ENCODE results near the gene TOB1. TPM values are rescaled to one million over a fixed set of nuclear protein-coding genes. Genes with fewer than 3 reads are reported as not detected.
A peak's percentile ranks its signal among the peaks of the same experiment; 100 is the strongest.

Gene TOB1
- total and polyA plus RNA-seq, 2 donors (not counting 1 experiment from before 2014, with no cell fraction given) = 22.0 to 40.5 TPM

DNA sequence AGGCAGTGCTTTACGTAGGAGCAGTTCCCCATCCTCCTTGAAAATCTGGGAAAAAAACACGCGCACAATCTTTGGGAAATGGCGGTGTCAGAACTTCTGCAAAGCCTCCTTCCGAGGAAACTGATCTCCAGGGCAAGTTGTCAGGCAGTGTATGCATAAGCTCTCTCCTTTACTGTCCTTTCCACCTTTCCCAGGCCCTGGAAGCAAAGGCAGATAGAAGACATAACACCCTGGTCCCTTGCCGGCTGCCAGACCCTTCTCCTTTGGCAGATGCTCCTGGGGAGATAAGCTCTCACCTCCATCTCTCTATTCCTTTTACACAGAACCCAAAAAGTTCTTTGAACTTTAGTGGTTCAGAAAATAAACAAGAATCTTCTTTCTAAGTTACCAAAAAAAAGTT is 12.4 kb downstream of the TOB1 start:
- no peak overlapping the region for H2AFZ ChIP-seq (ENCODE audit: low read length)
- H3K9me3 ChIP-seq (ENCODE audit: control insufficient read depth, insufficient read depth, low read depth, low read length) = no peaks in the 10 kb centered on the region
- H3K4me3 ChIP-seq (replicated peaks in 1 of 4; ENCODE audit: control extremely low read depth in 1 of 4, insufficient read depth in 1 of 4, low read depth in 3 of 4, low read length in 4 of 4) = no peak overlapping the region

DNA sequence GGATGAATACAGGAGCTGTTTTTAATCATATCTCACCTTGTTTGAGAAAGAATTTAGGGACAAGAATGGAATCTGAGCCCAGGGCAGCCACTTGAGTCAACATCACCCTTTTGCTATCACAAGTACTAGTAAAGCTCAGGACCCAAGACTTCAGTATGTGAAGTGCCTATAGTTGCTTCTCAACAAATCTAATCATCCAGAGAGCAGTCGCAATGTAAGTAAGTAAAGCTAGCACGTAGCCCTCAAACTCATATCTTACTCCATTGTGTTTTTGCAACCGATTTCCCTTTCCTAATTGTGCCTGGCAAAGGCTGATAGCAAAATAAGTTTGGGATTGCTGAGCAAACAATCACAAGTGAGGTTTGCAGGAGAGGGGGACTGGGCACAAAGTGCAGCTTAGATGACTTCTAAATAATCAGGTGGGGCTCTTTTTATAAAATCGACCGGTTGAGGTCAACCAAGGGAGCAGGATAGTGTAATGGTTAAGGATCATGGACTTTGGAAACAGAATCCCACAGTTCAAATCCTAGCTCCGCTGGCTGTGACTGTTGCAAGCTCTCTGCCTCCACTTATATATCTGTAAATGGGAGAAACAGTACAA is 13.0 kb downstream of the TOB1 start:
- Histone ChIP-seq H3K4me1 (ENCODE audit: control insufficient read depth, extremely low read depth, insufficient read depth, low read length) (no peaks in the 10 kb centered on the region), H3K4me3 (replicated peaks in 1 of 4; ENCODE audit: control extremely low read depth in 1 of 4, insufficient read depth in 1 of 4, low read depth in 3 of 4, low read length in 4 of 4) (no peak overlapping the region), H3K27ac (ENCODE audit: insufficient read depth, low read length) (no peak overlapping the region), H2AFZ (ENCODE audit: low read length) (peak overlapping the region; percentile 41), H3K36me3 (ENCODE audit: control insufficient read depth, insufficient read depth, low read length) (no peaks in the 10 kb centered on the region), H3K9ac (ENCODE audit: insufficient read depth, low read length) (no peak overlapping the region), H3K4me2 (ENCODE audit: extremely low read depth, insufficient read depth, low read length) (no peak overlapping the region), H3K9me3 (ENCODE audit: control insufficient read depth, insufficient read depth, low read depth, low read length) (no peaks in the 10 kb centered on the region), H3K27me3 (ENCODE audit: control insufficient read depth, insufficient read depth, low read length) (no peaks in the 10 kb centered on the region), H4K20me1 (ENCODE audit: control insufficient read depth, extremely low read depth, insufficient read depth, low read length) (no peaks in the 10 kb centered on the region), H3K79me2 (ENCODE audit: control insufficient read depth, insufficient read depth, low read length) (no peaks in the 10 kb centered on the region)
- DNase-seq (ENCODE audit: low read depth in 2 of 2) = no peak
- TF ChIP-seq EZH2 (IDR thresholded peaks at IDR 0.05; ENCODE audit: low read length, missing control alignments) = no peak
- TF ChIP-seq, protein P1, sequence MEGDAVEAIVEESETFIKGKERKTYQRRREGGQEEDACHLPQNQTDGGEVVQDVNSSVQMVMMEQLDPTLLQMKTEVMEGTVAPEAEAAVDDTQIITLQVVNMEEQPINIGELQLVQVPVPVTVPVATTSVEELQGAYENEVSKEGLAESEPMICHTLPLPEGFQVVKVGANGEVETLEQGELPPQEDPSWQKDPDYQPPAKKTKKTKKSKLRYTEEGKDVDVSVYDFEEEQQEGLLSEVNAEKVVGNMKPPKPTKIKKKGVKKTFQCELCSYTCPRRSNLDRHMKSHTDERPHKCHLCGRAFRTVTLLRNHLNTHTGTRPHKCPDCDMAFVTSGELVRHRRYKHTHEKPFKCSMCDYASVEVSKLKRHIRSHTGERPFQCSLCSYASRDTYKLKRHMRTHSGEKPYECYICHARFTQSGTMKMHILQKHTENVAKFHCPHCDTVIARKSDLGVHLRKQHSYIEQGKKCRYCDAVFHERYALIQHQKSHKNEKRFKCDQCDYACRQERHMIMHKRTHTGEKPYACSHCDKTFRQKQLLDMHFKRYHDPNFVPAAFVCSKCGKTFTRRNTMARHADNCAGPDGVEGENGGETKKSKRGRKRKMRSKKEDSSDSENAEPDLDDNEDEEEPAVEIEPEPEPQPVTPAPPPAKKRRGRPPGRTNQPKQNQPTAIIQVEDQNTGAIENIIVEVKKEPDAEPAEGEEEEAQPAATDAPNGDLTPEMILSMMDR (conservative IDR thresholded peaks at IDR 0.05 in 1 of 2, IDR thresholded peaks at IDR 0.05 in 1 of 2; ENCODE audit: low read depth in 1 of 2, low read length in 2 of 2) = no peak

More for the DNA sequence above, 12.4 kb downstream of the TOB1 start:
- no peak overlapping the region for H3K9ac ChIP-seq (ENCODE audit: insufficient read depth, low read length)
- TF ChIP-seq EZH2 (IDR thresholded peaks at IDR 0.05; ENCODE audit: low read length, missing control alignments) = no peak
- TF ChIP-seq, protein P1 (conservative IDR thresholded peaks at IDR 0.05 in 1 of 2, IDR thresholded peaks at IDR 0.05 in 1 of 2; ENCODE audit: low read depth in 1 of 2, low read length in 2 of 2) = no peak
- no peak overlapping the region for H3K4me2 ChIP-seq (ENCODE audit: extremely low read depth, insufficient read depth, low read length)
- no peaks in the 10 kb centered on the region for H4K20me1 ChIP-seq (ENCODE audit: control insufficient read depth, extremely low read depth, insufficient read depth, low read length)
- no peaks in the 10 kb centered on the region for H3K27me3 ChIP-seq (ENCODE audit: control insufficient read depth, insufficient read depth, low read length)
- no peaks in the 10 kb centered on the region for H3K79me2 ChIP-seq (ENCODE audit: control insufficient read depth, insufficient read depth, low read length)
- no peak overlapping the region for H3K27ac ChIP-seq (ENCODE audit: insufficient read depth, low read length)
- no peak for DNase-seq (ENCODE audit: low read depth in 2 of 2)
- no peaks in the 10 kb centered on the region for H3K36me3 ChIP-seq (ENCODE audit: control insufficient read depth, insufficient read depth, low read length)
- H3K4me1 ChIP-seq (ENCODE audit: control insufficient read depth, extremely low read depth, insufficient read depth, low read length) = no peaks in the 10 kb centered on the region

DNA sequence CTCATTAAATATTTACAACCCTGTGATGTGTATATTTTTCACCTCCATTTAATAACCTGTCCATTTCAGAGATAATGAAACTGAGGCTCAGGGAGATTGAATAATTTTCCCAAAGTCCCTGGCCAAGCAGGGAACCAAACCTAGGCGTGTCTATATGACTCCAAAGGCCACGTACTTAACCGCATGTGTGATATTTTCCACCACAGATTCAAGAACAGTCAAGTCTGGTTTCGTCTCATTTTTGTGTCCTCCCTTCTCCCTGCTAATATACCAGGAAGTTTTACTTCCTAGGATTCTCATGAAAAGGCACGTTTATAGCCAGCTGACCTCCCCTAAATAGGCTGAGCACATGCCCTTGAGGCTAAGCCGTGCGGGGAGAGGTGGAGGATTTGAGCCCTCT is 15.5 kb downstream of the TOB1 start:
- TF ChIP-seq, protein P1 (conservative IDR thresholded peaks at IDR 0.05 in 1 of 2, IDR thresholded peaks at IDR 0.05 in 1 of 2; ENCODE audit: low read depth in 1 of 2, low read length in 2 of 2) = no peak
- TF ChIP-seq EZH2 (IDR thresholded peaks at IDR 0.05; ENCODE audit: low read length, missing control alignments) = no peak
- no peaks in the 10 kb centered on the region for H3K79me2 ChIP-seq (ENCODE audit: control insufficient read depth, insufficient read depth, low read length)
- H2AFZ ChIP-seq (ENCODE audit: low read length) = no peak overlapping the region

More for the DNA sequence above, 15.5 kb downstream of the TOB1 start:
- Histone ChIP-seq H3K36me3 (ENCODE audit: control insufficient read depth, insufficient read depth, low read length) (no peaks in the 10 kb centered on the region), H3K27me3 (ENCODE audit: control insufficient read depth, insufficient read depth, low read length) (no peaks in the 10 kb centered on the region), H3K4me2 (ENCODE audit: extremely low read depth, insufficient read depth, low read length) (no peak overlapping the region), H3K27ac (ENCODE audit: insufficient read depth, low read length) (no peak overlapping the region), H3K9me3 (ENCODE audit: control insufficient read depth, insufficient read depth, low read depth, low read length) (no peaks in the 10 kb centered on the region), H3K9ac (ENCODE audit: insufficient read depth, low read length) (no peak overlapping the region), H3K4me3 (replicated peaks in 1 of 4; ENCODE audit: control extremely low read depth in 1 of 4, insufficient read depth in 1 of 4, low read depth in 3 of 4, low read length in 4 of 4) (no peak overlapping the region), H3K4me1 (ENCODE audit: control insufficient read depth, extremely low read depth, insufficient read depth, low read length) (no peaks in the 10 kb centered on the region), H4K20me1 (ENCODE audit: control insufficient read depth, extremely low read depth, insufficient read depth, low read length) (no peaks in the 10 kb centered on the region)
- no peak for DNase-seq (ENCODE audit: low read depth in 2 of 2)

All from fibroblast of lung (primary cell).